Cardiac muscle cell (in vitro differentiated cells and primary cell): ENCODE measurements around the gene RELL1. TPM values are rescaled to one million over a fixed set of nuclear protein-coding genes. Genes with fewer than 3 reads are reported as not detected.

Experiments used
- DNase-seq, 2 donors: peaks; one replicate each; pipeline versions ENCODE4 v3.0.0 to v3.0.0-alpha.2; 2010 to 2017; ENCODE audit warnings: low read depth in 1 of 2, low spot score in 1 of 2
- H3K27ac ChIP-seq: fragments of 200-600 bp; sonication (generic); 2 replicates; pipeline ENCODE4 v1.5.1; 2016
- H3K27me3 ChIP-seq: fragments of 200-600 bp; sonication (generic); 2 replicates; pipeline ENCODE4 v1.6.0; 2016; ENCODE audit warnings: control low read depth
- H3K36me3 ChIP-seq: fragments of 200-600 bp; sonication (generic); 2 replicates; pipeline ENCODE4 v1.5.1; 2016; ENCODE audit warnings: control low read depth
- H3K4me1 ChIP-seq: fragments of 200-600 bp; sonication (generic); 2 replicates; pipeline ENCODE4 v1.8.1; 2017; ENCODE audit warnings: low read depth, mild to moderate bottlenecking, mixed run types
- H3K4me3 ChIP-seq: fragments of 200-600 bp; sonication (generic); 2 replicates; pipeline ENCODE4 v1.5.1; 2016; ENCODE audit warnings: mild to moderate bottlenecking
- H3K9me3 ChIP-seq: fragments of 200-600 bp; sonication (generic); 2 replicates; pipeline ENCODE4 v1.5.1; 2017; ENCODE audit warnings: low read depth, mild to moderate bottlenecking, control low read depth
- CTCF ChIP-seq: IDR thresholded peaks from 2 replicates; pipeline ENCODE4 v1.5.1; 2012; ENCODE audit warnings: low read depth, mild to moderate bottlenecking, low read length
- polyA plus RNA-seq: library from polyadenylated mRNA; unstranded; fragments of >200 nt; fragmentation: Nextera tagmentation; extraction: Ambion mirVana; gene quantifications from 2 replicates; pipeline ENCODE4 v1.2.1, GENCODE V29; 2016
- total RNA-seq: library from RNA; depleted of rRNA; stranded (reverse); fragments of >200 nt; gene quantifications from 2 replicates; pipeline ENCODE4 v1.2.3, GENCODE V29; 2016

Gene RELL1
- total and polyA plus RNA-seq, 2 experiments from 2014 or later, result 4.4 to 22.2 TPM

GRCh38 chr4:37591349-37591748 is 94.8 kb downstream of the RELL1 start:
- H3K4me1 ChIP-seq, result no peaks in the 10 kb centered on the region

GRCh38 chr4:37590016-37590415 is 96.2 kb downstream of the RELL1 start:
- Histone ChIP-seq H3K9me3 (no peaks in the 10 kb centered on the region), H3K27ac (no peak overlapping the region), H3K4me1 (no peaks in the 10 kb centered on the region), H3K36me3 (no peaks in the 10 kb centered on the region), H3K4me3 (no peak overlapping the region), H3K27me3 (no peaks in the 10 kb centered on the region)
- TF ChIP-seq CTCF, result no peak
- DNase-seq, result no peak

More at GRCh38 chr4:37591349-37591748, 94.8 kb downstream of the RELL1 start:
- Histone ChIP-seq H3K36me3 (no peaks in the 10 kb centered on the region), H3K27me3 (no peaks in the 10 kb centered on the region), H3K9me3 (no peaks in the 10 kb centered on the region), H3K27ac (no peak overlapping the region), H3K4me3 (no peak overlapping the region)
- no peak for DNase-seq
- TF ChIP-seq CTCF, result no peak

GRCh38 chr4:37588150-37588549 is 98.0 kb downstream of the RELL1 start:
- H3K4me3 ChIP-seq, result no peak overlapping the region
- H3K27me3 ChIP-seq, result no peaks in the 10 kb centered on the region
- H3K27ac ChIP-seq, result no peak overlapping the region
- H3K4me1 ChIP-seq, result no peaks in the 10 kb centered on the region
- TF ChIP-seq CTCF, result no peak
- no peak for DNase-seq
- no peaks in the 10 kb centered on the region for H3K9me3 ChIP-seq
- H3K36me3 ChIP-seq, result no peaks in the 10 kb centered on the region

- TF ChIP-seq CTCF, result no peak
- no peaks in the 10 kb centered on the region for H3K9me3 ChIP-seq
- H3K36me3 ChIP-seq, result no peaks in the 10 kb centered on the region
- no peak overlapping the region for H3K4me3 ChIP-seq
- no peak overlapping the region for H3K27ac ChIP-seq
- H3K27me3 ChIP-seq, result no peaks in the 10 kb centered on the region
- DNase-seq, result no peak
- no peaks in the 10 kb centered on the region for H3K4me1 ChIP-seq
Measured at GRCh38 chr4:37586194-37586593, 100.0 kb downstream of the RELL1 start.

- Histone ChIP-seq H3K4me1 (no peaks in the 10 kb centered on the region), H3K36me3 (no peaks in the 10 kb centered on the region), H3K9me3 (no peaks in the 10 kb centered on the region), H3K4me3 (no peak overlapping the region), H3K27ac (no peak overlapping the region), H3K27me3 (no peaks in the 10 kb centered on the region)
- no peak for TF ChIP-seq CTCF
- DNase-seq, result no peak
Measured at GRCh38 chr4:37584493-37585060, 101.6 kb downstream of the RELL1 start.
